GM19239 (cell line): ENCODE data around the gene GRIN2C.
A peak's percentile ranks its signal among the peaks of the same experiment; 100 is the strongest.
"Not testable (repeated sequence)": the region's sequence is repeated elsewhere in the genome, so short reads cannot be mapped to it uniquely, and the experiment has no call there.

Experiments used
- DNase-seq: peaks from one replicate; pipeline ENCODE4 v3.0.0; 2011; ENCODE audit warnings: low spot score; ENCODE audit not compliant: insufficient read length
- FAIRE-seq: peaks from 2 replicates; lab custom pipeline; 2011; peaks lifted over from hg19 to GRCh38; lab: Jason Lieb, UNC

The GRIN2C gene

DNA sequence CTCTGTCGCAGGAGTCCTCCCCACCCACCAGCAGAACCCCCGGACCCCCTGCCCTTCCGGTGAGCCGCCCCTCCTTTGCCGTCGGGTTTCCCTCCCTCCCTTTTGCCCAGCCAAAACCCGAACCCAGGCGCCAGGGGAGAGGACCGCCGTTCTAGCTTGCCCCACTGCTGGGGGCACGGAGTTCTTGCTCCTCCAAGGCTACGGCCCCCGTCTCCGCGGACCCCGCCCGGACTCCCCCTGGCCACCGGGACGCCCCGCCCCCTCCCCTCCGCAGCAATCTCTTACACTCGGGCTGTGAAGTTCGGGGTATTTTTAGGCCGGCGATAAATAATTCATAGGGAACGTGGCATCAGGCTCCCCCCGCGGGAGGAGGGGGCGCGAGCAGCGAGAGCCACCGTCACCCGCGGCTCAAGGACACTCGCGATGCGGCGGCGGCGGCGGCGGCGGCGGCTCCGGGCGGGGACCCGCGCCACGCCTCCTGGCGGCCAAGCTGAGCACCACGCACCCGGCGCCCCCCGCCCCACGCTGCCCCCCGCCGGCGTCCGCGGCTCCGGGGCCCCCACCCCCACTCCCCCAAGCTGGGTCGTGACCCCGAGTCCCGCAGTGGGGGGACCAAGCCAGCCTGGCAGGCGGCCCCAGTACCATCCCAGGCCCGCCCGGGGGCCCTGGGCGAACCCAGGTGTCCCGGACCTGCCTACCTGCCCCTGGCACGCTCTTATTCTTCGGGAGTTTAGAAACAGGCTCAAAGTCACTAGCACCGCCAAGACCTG lies at the start of gene GRIN2C:
TSS of gene GRIN2C (minus strand) at position 427 of the 770 bp plus-strand sequence. CDS start 4,793 bp downstream, outside the sequence.
- FAIRE-seq (no peak), DNase-seq (peak; percentile 53)

DNA sequence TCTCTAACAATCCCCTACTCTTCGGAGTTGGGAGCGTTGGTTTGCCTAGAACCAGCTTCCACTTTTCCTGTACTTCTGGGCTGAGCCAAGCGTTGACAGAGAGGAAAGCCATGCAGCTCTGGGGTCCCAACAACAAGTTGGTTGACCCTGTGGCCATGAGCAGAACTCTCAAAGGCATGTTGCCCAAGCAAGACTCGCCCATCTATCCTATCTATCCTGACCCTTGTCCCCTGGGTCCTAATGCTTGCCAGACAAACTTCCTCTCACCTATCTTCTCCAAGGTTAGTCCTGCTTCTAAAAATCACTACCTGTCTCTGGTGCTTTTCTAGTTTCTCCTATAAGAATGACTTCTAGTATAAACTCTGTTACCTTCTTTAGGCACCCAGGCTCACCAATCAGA lies 49.4 kb upstream of the GRIN2C start:
- DNase-seq, FAIRE-seq: not testable (repeated sequence)

DNA sequence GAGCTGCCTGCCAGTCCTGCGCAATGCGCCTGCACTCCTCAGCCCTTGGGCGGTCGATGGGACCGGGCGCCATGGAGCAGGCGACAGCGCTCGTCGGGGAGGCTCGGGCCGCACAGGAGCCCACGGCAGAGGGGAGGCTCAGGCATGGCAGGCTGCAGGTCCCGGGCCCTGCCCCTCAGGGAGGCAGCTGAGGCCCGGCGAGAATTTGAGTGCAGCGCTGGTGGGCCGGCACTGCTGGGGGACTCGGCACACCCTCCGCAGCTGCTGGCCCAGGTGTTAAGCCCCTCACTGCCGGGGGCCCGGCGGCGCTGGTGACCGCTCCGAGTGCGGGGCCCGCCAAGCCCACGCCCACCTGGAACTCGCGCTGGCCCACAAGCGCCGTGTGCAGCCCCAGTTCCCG lies 47.3 kb upstream of the GRIN2C start:
- DNase-seq (no peak), FAIRE-seq (no peak)

DNA sequence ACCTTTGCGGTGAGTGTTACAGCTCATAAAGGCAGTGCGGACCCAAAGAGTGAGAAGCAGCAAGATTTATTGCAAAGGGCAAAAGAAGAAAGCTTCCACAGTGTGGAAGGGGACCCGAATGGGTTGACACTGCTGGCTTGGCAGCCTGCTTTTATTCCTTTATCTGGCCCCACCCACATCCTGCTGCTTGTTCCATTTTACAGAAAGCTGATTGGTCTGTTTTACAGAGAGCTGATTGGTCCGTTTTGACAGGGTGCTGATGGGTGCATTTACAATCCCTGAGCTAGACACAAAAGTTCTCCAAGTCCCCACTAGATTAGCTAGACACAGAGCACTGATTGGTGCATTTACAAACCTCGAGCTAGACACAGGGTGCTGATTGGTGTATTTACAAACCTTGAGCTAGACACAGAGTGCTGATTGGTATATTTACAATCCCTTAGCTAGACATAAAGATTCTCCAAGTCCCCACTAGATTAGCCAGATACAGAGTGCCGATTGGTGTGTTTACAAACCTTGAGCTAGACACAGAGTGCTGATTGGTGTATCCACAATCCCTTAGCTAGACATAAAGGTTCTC lies 46.6 kb upstream of the GRIN2C start:
- FAIRE-seq, DNase-seq: not testable (repeated sequence)

DNA sequence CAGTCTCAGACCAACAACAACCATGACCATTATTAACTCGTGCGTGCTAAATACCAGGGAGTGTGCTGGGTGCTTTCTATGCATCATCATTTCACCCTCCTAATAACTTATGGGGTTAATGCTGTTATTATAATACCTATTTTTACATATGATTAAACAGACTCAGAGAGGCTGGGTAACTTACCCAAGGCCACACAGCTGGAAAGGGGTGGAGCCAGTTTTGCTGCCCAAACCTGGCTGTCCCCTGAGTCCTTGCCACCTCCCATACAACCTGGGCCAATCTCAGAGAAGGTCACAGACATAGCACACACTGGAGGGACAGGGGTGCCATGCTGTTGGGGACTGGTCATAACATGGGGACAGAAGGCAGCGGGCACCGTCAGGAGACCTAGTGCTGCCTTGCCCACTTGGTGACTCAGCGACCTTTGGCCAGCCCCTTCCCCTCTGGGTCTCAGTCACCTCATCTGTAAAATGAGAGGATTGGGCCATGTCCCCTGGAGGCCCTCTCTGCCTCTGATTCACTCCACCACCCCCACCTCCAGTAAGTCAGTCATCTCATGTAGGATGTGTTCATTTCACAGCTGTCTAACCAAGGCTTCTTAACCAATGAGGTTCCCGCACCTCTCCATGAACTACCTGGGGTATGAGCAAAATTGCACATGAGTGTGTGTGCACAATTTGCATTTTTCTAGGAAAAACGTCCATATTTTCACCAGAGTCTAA lies 45.2 kb upstream of the GRIN2C start:
- DNase-seq (no peak), FAIRE-seq (no peak)

DNA sequence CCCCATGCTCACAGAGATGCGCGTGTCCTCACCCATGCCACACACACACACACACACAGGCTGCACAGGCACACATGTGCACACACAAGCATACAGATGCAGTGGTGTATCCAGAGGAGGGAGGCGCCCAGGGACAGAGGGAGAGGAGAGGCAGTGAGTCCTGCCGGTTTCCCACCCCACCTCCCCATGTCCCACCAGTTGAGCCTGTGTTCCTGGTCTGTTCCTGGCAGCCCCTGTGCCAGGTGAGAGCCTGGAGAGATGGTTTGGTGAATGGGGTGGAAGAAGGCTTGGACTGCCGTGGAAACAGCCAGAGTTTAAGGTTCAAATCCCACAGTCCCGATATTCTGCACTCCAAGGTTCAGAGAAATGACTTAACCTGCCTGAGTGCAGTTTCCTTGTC lies 44.0 kb upstream of the GRIN2C start:
- no peak for DNase-seq
- FAIRE-seq = no peak

DNA sequence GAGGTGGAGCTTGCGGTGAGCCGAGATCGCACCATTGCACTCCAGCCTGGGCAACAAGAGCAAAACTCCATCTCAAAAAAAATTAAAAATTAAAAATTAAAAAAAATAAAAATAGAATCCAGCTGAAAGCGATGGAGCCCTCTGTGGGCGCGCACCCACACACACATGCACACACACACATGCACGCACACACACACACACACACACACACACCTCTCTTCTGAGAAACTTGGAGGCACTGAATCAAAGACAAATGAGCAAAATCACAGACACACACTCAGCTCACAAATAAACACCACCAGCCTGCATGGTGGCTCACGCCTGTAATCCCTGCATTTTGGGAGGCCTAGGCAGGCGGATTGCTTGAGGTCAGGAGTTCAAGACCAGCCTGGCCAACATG lies 43.3 kb upstream of the GRIN2C start:
- FAIRE-seq = no peak
- no peak for DNase-seq

DNA sequence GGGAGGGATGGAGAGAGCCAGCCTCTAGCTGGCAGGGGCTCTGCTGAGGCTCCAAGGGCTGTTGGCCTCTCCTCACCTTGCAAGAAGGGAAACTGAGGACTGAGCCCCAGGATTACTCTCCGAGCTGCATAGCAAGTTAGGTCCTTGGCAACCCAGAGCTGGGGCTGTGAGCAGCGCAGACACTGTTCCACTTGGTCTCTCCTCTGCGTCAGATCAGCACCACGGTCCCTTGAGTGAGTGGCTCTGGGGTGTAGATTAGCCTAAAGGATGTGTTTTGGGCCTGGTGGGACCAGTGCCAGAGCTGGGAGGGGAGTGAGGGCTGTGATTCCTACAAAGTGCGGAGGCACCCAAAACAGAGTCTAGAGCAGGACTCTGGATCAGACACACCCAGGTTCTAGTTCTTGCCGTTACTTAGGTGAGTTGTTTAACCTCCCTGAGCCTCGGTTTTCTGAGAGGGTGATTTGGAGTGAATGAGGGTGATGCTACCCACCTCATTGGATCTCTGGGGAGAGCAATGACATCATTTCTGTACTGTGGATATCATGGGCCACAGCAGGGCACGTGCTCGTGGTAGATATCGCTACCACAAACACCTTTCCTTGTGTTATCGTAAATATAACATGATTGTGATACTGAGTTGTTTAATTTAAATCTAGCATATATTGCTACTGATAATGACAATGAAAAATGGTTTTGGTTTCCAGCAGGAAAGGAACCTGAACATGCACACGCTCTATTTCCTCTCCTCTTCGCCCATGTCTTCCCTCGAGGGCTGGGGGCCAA lies 41.9 kb upstream of the GRIN2C start:
- FAIRE-seq (no peak), DNase-seq (no peak)

DNA sequence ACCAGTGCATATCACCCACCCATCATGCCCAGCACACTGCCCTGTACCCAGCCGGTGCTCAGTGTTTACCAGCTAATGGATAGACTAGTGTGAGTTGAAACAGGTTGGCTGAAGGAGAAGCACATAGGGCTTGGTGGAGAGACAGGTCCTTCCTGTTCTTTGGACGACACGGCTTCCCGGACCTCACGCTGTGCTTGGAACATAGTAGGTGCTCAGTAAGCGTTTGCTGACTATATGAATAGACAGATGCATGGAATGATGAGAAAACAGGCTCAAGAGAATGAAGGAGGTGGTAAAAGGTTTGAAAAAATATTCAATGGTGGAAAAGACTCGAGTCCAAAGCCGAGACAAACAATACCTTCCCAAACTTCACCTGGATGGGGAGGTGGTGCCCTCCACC lies 40.5 kb upstream of the GRIN2C start:
- FAIRE-seq (no peak), DNase-seq (no peak)

DNA sequence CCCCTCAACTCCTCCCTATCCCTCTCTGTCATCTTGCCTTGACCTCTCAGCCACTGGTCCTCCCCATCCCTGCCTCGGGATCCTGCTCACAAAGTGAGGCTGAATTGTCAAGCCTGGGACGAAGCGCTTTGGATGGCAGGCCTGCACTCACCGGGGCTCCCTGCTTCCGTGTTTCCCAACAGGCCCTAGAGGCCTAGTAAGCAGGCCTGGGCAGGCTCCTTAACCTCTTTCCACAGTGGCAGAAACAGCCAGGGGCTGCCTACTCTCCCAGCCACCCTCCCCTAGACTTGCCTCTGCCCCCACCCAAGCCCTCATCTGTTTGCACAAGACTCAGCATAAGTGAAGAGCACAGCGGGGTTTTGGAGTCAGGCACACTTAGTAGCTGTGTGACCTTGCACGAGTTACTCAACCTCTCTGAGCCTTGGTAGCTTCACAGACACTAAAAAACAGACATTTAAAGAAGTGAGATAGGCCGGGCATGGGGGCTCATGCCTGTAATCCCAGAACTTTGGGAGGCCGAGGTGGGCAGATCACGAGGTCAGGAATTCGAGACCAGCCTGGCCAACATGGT lies 38.8 kb upstream of the GRIN2C start:
- FAIRE-seq (no peak), DNase-seq (no peak)

DNA sequence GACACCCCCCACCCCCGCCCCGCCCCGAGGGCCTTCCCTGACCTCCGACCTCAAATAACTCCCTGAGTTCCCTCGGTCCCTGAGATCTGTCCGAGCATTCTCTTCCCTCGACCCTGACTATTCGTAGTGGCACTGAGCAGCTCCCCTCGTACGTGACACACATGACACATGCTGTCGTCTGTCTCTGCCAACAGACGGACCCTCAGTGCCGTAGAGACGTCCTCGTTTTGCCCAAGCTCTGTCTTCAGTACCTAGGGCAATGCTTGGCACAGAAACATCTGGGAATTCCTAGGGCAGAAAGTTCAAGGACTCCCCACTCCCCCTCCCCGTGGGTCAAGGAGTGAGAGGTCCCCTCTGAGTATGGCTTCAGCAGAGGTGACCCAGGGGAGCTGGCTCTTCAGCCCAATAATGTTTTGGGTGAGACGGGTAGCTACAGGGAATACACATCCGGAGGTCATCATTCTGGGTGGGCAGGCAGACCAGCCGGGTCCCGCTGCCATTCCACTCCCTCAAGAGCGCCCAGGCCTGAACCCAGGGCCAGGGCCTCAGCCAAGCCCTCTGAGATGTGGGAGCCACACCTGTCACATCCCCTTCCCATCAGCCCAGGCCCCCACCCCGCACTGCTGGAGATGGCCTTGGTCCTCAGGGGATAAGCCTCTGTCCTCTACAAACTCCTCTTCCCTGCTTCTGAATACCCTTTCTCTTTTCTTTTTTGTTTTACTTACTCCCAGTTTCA lies 34.4 kb upstream of the GRIN2C start:
- DNase-seq (no peak), FAIRE-seq (no peak)

DNA sequence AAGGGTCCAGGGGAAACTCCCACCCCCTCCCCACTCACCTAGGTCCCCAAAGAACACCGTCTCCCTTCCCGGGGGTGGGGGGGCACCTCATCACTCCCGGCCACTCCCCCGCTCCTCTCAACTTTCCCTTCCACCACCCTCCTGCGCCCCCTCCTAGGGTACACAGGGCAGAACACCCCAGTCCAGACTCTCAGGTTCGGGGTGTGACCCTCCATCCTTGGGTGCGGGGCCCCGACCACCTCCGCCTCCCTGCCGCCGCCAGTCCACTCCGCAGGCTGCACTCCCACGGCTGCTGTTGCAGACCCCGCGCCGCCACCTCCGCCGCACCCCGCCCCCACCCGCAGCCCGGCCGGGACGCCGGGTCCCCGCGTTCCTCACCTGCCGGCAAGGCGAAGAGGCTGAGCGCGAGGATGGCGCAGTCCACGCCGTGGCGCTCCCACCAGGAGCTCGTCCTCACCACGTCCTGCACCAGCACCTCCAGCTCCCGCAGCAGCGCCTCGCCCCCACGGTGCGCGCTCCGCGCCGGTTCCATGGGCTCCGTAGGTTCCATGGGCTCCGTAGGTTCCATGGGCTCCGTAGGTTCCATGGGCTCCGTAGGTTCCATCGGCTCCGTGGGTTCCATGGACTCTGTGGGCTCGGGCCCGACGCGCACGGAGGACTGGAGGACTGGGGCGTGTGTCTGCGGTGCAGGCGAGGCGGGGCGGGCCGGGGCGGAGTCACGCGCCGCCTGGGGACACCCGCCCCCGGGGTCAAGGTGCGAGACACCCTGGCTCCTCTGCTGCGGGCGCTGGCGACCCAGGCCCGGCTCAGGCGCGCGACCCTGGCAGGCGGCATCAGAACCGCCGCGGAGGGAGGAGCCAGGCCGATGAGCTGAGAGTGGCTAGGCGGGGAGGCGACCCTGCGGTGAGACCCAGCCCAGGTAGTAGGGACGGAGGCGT lies 33.6 kb upstream of the GRIN2C start, which contains the start of gene FADS6:
TSS of gene FADS6 (minus strand) at position 660 of the 938 bp plus-strand sequence. CDS start at position 622, 38 bp downstream.
- DNase-seq (no peak), FAIRE-seq (no peak)

DNA sequence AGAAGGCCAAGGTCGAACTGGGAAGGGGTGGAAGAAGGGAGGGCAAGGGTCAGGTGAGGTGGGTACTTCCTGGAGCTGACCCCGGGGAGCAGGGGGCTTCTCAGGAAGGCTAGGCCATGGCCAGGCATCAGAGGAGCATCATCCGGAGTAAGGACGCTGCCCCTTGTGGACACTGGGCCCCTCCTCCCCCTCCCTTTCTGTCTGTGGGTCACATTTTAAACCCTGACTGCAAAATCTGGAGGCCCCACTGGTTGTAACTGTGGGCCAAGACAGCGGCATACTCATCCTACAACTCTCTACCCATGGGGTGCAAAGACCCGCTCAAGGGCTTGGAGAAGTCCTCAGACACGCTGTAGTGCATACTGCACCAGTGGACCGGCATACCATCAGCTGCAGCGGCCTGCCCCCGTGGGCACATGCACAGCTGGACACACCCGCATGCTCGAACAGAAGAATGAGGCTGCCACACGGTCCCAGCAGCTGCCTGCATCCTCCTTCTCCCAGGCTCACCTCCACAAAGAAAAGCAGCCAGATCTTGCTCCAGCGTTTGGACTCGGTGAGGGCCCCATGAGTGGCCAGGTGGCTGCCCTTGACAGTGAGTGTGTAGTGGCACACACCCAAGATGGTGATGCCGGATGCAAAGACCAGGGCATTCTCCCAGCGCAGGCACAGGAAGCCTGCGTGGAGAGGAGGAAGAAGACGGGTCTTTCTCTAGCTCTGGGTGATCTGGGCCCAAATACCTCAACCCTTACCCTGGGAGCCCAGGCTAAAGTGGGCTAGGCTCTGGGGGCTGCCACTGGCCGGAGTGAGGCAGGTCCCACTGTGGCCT lies 32.5 kb upstream of the GRIN2C start:
- DNase-seq (no peak), FAIRE-seq (no peak)

DNA sequence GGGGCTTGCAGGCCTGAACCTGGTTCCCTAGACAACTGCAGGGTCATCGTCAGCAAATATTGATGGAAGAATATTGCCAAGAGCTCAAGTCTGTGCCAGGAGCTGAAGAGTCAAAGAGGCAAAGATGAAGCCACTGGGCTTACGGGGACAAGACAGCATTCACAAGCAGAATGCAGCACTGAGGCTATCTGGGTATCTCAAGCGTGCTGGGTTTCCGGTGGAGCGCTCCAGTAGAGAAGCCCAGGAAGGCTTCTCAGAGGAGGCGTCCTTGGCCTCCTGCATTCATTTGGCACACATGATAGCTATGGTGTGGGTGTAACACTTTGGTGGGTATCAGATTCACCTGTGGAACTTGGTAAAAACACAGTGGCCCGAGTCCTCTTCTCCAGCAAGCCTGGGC lies 30.9 kb upstream of the GRIN2C start:
- DNase-seq = no peak
- no peak for FAIRE-seq

DNA sequence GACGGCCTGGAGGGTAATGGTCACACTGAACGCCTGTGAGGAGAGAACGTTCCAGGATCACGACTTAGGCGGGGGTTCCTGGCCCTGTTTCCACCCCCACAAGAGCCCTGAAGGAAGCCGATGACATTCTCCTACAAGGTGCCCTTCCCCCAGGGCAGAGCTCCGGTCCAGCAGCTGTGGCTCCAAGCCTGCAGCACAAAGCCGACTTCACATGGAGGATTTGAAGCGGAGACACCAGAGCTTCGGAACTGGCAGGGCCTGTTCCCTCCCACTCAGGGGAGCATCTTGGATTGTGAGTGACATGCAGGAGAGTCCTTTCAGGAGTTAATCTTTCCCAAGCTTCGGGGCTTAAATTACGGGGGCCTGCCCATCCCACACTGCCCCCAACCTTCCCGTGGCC lies 28.8 kb upstream of the GRIN2C start:
- FAIRE-seq (no peak), DNase-seq (no peak)

DNA sequence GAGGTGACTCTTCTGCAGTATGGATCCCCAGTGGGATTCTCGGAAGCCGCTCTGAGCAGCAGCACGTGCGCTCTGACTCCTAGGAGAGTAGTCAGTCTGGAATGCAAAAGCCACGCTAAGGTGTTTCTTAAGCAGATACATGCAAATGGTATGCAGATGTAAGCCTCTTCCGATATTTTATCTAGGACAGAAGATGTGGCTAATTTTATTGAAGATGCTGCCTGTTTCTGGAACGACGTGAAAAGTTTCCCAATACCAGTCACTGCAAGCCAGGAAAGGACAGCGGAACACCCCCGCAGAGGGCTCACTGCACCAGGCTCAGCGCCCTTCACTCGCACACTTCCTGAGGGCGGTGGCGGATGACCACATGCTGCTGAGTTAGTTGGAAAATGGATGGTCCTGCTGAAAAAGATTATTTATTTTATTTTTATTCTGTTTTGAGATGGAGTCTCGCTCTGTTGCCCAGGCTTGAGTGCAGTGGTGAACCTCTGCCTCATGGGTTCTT lies 23.6 kb upstream of the GRIN2C start:
- FAIRE-seq = no peak
- DNase-seq = no peak

DNA sequence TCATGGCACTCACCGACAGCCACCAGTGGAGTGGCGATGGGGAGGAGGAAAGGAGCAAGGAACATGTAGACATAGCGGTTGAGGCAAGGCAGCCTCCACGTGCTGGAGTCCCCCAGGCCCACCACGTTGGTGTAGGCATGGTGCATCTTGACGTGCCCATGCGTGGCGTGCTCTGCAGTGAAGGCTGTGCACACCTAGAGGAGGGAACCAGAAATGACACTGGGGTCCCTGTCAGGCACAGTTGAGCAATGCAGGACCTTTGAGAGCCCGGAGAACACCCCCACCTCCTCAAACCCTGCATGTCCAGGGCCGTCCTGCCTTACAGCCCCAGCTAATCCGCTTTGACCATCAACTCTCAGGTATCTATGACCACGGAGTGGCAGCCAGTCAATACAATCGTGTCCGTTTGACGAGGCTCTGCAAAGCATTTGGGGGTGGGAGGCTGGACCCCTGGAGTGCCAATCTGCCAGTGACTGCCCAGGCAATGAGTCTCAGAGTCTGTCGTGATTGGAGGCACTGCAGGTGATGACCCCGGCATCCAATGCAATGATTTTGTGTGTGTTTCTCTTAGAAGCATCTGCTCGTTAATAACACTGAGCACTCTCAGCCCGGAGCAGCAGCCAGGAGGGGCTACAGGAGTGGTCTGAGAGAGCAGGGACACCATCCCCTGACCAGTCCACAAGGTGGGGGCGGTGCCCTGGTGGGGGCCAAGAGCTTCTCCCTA lies 23.0 kb upstream of the GRIN2C start:
- no peak for FAIRE-seq
- no peak for DNase-seq
